GM12873 (cell line): Measurements from ENCODE around the gene SIRT1.

Experiments used
- CTCF ChIP-seq: IDR thresholded peaks from 2 replicates; pipeline ENCODE4 v1.5.1; 2012; ENCODE audit warnings: low read depth, mild to moderate bottlenecking, moderate library complexity, low read length, control low read depth; ENCODE audit not compliant: insufficient read depth; ENCODE audit errors: missing control alignments

Gene SIRT1

GRCh38 chr10:67943917-67944316 is 59.5 kb downstream of the SIRT1 start:
- no peak for TF ChIP-seq CTCF

- no peak for TF ChIP-seq CTCF
Observed at GRCh38 chr10:67955614-67956013, 71.2 kb downstream of the SIRT1 start.

- no peak for TF ChIP-seq CTCF
Observed at GRCh38 chr10:67959839-67960476, 75.5 kb downstream of the SIRT1 start.

- no peak for TF ChIP-seq CTCF
Observed at GRCh38 chr10:67965456-67965855, 81.0 kb downstream of the SIRT1 start.
